Psoas muscle (tissue), 8 donors: ENCODE measurements around the gene MARCHF4. TPM values are rescaled to one million over a fixed set of nuclear protein-coding genes. Genes with fewer than 3 reads are reported as not detected.

Experiments
- ATAC-seq, 4 donors: fragments of 200-7000 bp; cut with Tn5 transposase; one replicate each; pipeline ENCODE4 v1.9.1; 2020; ENCODE audit warnings: moderate library complexity in 3 of 4, mild to moderate bottlenecking in 2 of 4
- DNase-seq, 2 donors: peaks; one replicate each; pipeline ENCODE4 v3.0.0-alpha.2; 2020
- H3K27ac ChIP-seq: fragments of 200-600 bp; one replicate; pipeline ENCODE4 v1.8.0; 2022
- H3K27me3 ChIP-seq, 3 donors: fragments of 200-600 bp in 1 of 3; one replicate each; pipeline versions ENCODE4 v1.6.1 to v1.8.0; 2013 to 2022; ENCODE audit warnings: low read length in 2 of 3, mild to moderate bottlenecking in 2 of 3, moderate library complexity in 1 of 3; ENCODE audit not compliant: insufficient read depth in 3 of 3
- H3K36me3 ChIP-seq, 2 donors: fragments of 200-600 bp in 1 of 2; one replicate each; pipeline versions ENCODE4 v1.6.1 to v1.8.0; 2013 to 2022; ENCODE audit warnings: low read depth in 1 of 2, mild to moderate bottlenecking in 1 of 2, moderate library complexity in 1 of 2; ENCODE audit not compliant: insufficient read depth in 1 of 2
- H3K4me1 ChIP-seq: fragments of 200-600 bp; one replicate; pipeline ENCODE4 v1.8.0; 2022
- H3K4me3 ChIP-seq: fragments of 200-600 bp; one replicate; pipeline ENCODE4 v1.8.0; 2022; ENCODE audit warnings: mild to moderate bottlenecking
- H3K9me3 ChIP-seq: fragments of 200-600 bp; one replicate; pipeline ENCODE4 v1.8.0; 2022
- CTCF ChIP-seq: fragments of 200-600 bp; IDR thresholded peaks from one replicate; pipeline ENCODE4 v1.8.0; 2022; ENCODE audit warnings: antibody characterized with exemption
- WGBS, 3 donors: extraction: QIAGEN DNeasy Blood & Tissue Kit; methylation state at CpG; one replicate each; pipeline versions ENCODE4 v1.1.6 to v1.1.7; 2013; 5-methylcytosine and 5-hydroxymethylcytosine counted together
- intact Hi-C, 2 donors: fragments of 100-400 bp; cut with DNase I; formaldehyde crosslinking; loops; one replicate each; pipeline versions ENCODE4 v1.11.0 to v1.14.2; 2022
- polyA plus RNA-seq, 3 donors: library from polyadenylated mRNA; stranded (reverse); fragments of 200-250 nt; gene quantifications; one replicate each; pipeline ENCODE4 v1.2.3, GENCODE V29; 2013
- total RNA-seq, 4 donors: library from RNA; stranded (reverse); fragmentation: NEBNext Ultra II Directional in 2 of 4; extraction: Animal tissue kit (Norgen Biotek cat#: 25700) in 2 of 4; gene quantifications; one replicate each; pipeline versions ENCODE4 v1.2.1 to v1.2.4, GENCODE V29; 2021 to 2023
- donor health status: healthy with polysubstance abuse.
- donor health status: DM: no; HTN: no; CAD: no; lungs with moderate emphysema.
- donor health status: Bipolar disorder and iron deficiency.
- donor health status: healthy.
- donor health status: DM: yes; HTN: yes; CAD: no.
- donor health status: DM: no; HTN: no; CAD: no.
- donor health status: DM: no; HTN: no; CAD: no.
- donor health status: DM: yes; HTN: yes; CAD: no.

The MARCHF4 gene
- total and polyA plus RNA-seq, 7 donors = 0.01 to 0.04 TPM; not detected in 5

GRCh38 chr2:216392945-216393840, 20.9 kb upstream of the MARCHF4 start:
- no peak for ATAC-seq
- H3K27me3 ChIP-seq = no peaks in the 10 kb centered on the region
- no peaks in the 10 kb centered on the region for H3K4me1 ChIP-seq
- TF ChIP-seq CTCF = no peak
- H3K36me3 ChIP-seq = no peaks in the 10 kb centered on the region
- no peak overlapping the region for H3K4me3 ChIP-seq
- no peak for DNase-seq
- no peaks in the 10 kb centered on the region for H3K9me3 ChIP-seq
- intact Hi-C loops = no loop called here
- H3K27ac ChIP-seq = no peak overlapping the region
- 72 to 76% (median 74%) methylated on average over 12 of the region's 12 CpGs for WGBS, 3 donors

GRCh38 chr2:216392018-216392562, 19.8 kb upstream of the MARCHF4 start:
- no peaks in the 10 kb centered on the region for H3K27me3 ChIP-seq
- DNase-seq (no peak), ATAC-seq (no peak)
- intact Hi-C loops = no loop called here
- no peak overlapping the region for H3K27ac ChIP-seq
- WGBS, 3 donors = 75 to 82% (median 77%) methylated on average over 6 of the region's 6 CpGs
- no peak overlapping the region for H3K4me3 ChIP-seq
- no peaks in the 10 kb centered on the region for H3K4me1 ChIP-seq
- H3K9me3 ChIP-seq = no peaks in the 10 kb centered on the region
- no peaks in the 10 kb centered on the region for H3K36me3 ChIP-seq
- no peak for TF ChIP-seq CTCF

GRCh38 chr2:216391401-216391800, 19.1 kb upstream of the MARCHF4 start:
- DNase-seq = no peak
- 77 to 82% (median 82%) methylated on average over 6 of the region's 6 CpGs for WGBS, 3 donors
- Histone ChIP-seq H3K4me1 (no peaks in the 10 kb centered on the region), H3K27ac (no peak overlapping the region), H3K9me3 (no peaks in the 10 kb centered on the region), H3K27me3 (no peaks in the 10 kb centered on the region), H3K4me3 (no peak overlapping the region), H3K36me3 (no peaks in the 10 kb centered on the region)
- no peak for TF ChIP-seq CTCF
- intact Hi-C loops = no loop called here
- no peak for ATAC-seq

GRCh38 chr2:216389570-216389969, 17.3 kb upstream of the MARCHF4 start:
- no peak for TF ChIP-seq CTCF
- intact Hi-C loops = no loop called here
- ATAC-seq (no peak), DNase-seq (no peak)
- Histone ChIP-seq H3K9me3 (no peaks in the 10 kb centered on the region), H3K27me3 (no peaks in the 10 kb centered on the region), H3K27ac (no peak overlapping the region), H3K4me1 (no peaks in the 10 kb centered on the region), H3K36me3 (no peaks in the 10 kb centered on the region), H3K4me3 (no peak overlapping the region)
- WGBS, 3 donors = 66 to 73% (median 68%) methylated on average over 1 of the region's 1 CpG
